ENCODE measurements around the gene PPP1R10. TPM values are rescaled to one million over a fixed set of nuclear protein-coding genes. Genes with fewer than 3 reads are reported as not detected.
A peak's percentile ranks its signal among the peaks of the same experiment; 100 is the strongest.
"Not testable (repeated sequence)": the region's sequence is repeated elsewhere in the genome, so short reads cannot be mapped to it uniquely, and the experiment has no call there.

The PPP1R10 gene
- total RNA-seq, 1 experiment from 2014 or later = 123 TPM

DNA sequence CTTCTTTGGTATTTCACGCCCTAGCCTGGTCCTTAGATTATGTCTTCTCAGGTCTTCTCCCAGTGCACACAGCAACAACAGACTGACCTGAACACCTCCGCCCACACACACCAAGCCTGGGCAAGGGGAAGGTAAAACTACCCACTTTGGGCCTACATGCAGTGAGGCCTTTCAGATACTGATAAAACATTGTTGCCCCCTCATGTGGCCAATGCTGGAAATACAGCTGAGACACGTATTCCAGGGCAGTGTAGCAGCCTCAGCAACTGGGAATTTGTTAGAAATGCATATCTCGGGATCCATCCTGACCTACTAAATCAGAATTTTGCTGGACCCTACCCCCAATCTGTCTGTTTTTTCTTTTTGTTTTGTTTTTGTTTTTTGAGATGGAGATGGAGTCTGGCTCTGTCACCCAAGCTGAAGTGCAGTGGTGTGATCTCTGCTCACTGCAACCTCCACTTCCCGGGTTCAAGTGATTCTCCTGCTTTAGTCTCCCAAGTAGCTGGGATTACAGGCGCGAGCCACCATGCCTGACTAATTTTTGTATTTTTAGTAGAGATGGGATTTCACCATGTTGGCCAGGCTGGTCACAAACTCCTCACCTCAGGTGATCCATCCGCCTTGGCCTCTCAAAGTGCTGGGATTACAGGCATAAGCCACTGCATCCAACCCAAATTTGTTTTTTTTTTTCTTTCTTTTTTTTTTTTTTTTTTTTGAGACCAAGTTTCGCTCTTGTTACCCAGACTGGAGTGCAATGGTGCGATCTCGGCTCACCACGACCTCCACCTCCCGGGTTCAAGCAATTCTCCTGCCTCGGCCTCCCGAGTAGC, 19.5 kb downstream of the PPP1R10 start:
- H3K9me3 ChIP-seq (ENCODE audit: control insufficient read depth, low read depth, low read length); H4K91ac ChIP-seq (ENCODE audit: insufficient read length, low read depth, low read length); H3T11ph ChIP-seq (ENCODE audit: low read length); H3K79me2 ChIP-seq (ENCODE audit: insufficient read depth, low read length); H4K8ac ChIP-seq (replicated peaks; ENCODE audit: insufficient read length, low read depth, low read length); H3K27me3 Mint-ChIP-seq (ENCODE audit: low read depth); H3K79me1 ChIP-seq (ENCODE audit: insufficient read depth, low read depth, low read length, poor library complexity, severe bottlenecking); H3K9ac ChIP-seq (ENCODE audit: extremely low read depth, insufficient read length, low read length); H3K4ac ChIP-seq (ENCODE audit: low read depth, low read length); H3K23me2 ChIP-seq (ENCODE audit: insufficient read length, low read depth, low read length, poor library complexity, severe bottlenecking); H3K4me3 Mint-ChIP-seq; H4K20me1 ChIP-seq (ENCODE audit: control insufficient read depth, insufficient read depth, insufficient read length); H2BK5ac ChIP-seq (ENCODE audit: insufficient read length, low read length); H4K5ac ChIP-seq (ENCODE audit: insufficient read length, low read depth, low read length); H2BK15ac ChIP-seq (ENCODE audit: low read depth, low read length); H3K4me1 Mint-ChIP-seq; H2AFZ ChIP-seq (ENCODE audit: low read length); H2BK120ac ChIP-seq (ENCODE audit: low read depth, low read length, poor library complexity, severe bottlenecking); H3K4me2 ChIP-seq (ENCODE audit: insufficient read depth, insufficient read length, low read length); H3K27ac ChIP-seq (ENCODE audit: insufficient read length, low read depth, low read length); H3K18ac ChIP-seq (ENCODE audit: insufficient read length, low read depth, low read length); H3K9me3 Mint-ChIP-seq; H3K14ac ChIP-seq (ENCODE audit: insufficient read depth, low read length); H2BK12ac ChIP-seq (ENCODE audit: insufficient read length, low read depth, low read length); H3K23ac ChIP-seq (ENCODE audit: insufficient read length, low read depth, low read length); H3K4me1 ChIP-seq (ENCODE audit: insufficient read depth, low read length); H3K27me3 ChIP-seq (ENCODE audit: insufficient read depth, low read length); H3K56ac ChIP-seq (ENCODE audit: insufficient read length, low read depth, low read length); H2BK20ac ChIP-seq (ENCODE audit: low read depth, low read length, poor library complexity, severe bottlenecking); H2AK5ac ChIP-seq (ENCODE audit: insufficient read length, low read length): not testable (repeated sequence)
- Mint-ChIP-seq H3K27ac (peak overlapping the region; percentile 27 to 83 (median 67); a peak in 4 of 7 replicates), H3K36me3 (ENCODE audit: insufficient read depth in 1 of 3, low read depth in 3 of 3) (peaks cover 22 to 65% (median 46%) of the 10 kb centered on the region in 3 experiments)
- WGBS (ENCODE audit: extremely low coverage, insufficient read length, low lambda C conversion rate) = no CpG with 5 or more reads among the region's 15 CpGs
- TF ChIP-seq CTCF (conservative IDR thresholded peaks at IDR 0.05) = peak; percentile 80
- DNase-seq = peak; percentile 87

Measured in H9 (cell line).